H1 (cell line): ENCODE results near the gene FKBP6.

Experiments
- CEBPB ChIP-seq: IDR thresholded peaks from 2 replicates; pipeline ENCODE4 v1.6.1; 2012; ENCODE audit warnings: low read depth, low read length
- EP300 ChIP-seq, 2 experiments: IDR thresholded peaks; 1 replicate in 1 of 2; 2 replicates in 1 of 2; pipeline ENCODE4 v1.6.1; 2011 to 2012; ENCODE audit warnings: low read depth in 2 of 2, low read length in 2 of 2, mild to moderate bottlenecking in 2 of 2, borderline replicate concordance in 1 of 2, inconsistent platforms in 1 of 2, moderate library complexity in 1 of 2
- EZH2 ChIP-seq: fragments of 200-600 bp; sonication (generic); IDR thresholded peaks from 2 replicates; pipeline ENCODE4 v1.7.1; 2012; ENCODE audit warnings: low read depth, mild to moderate bottlenecking, moderate library complexity, low read length, inconsistent platforms; ENCODE audit not compliant: severe bottlenecking
- JUN ChIP-seq: IDR thresholded peaks from 2 replicates; pipeline ENCODE4 v1.6.1; 2011; ENCODE audit warnings: low read depth, mild to moderate bottlenecking, improper control_type of control experiment, low read length
- POLR2A ChIP-seq, 2 experiments: IDR thresholded peaks; 1 replicate in 1 of 2; 2 replicates in 1 of 2; pipeline ENCODE4 v1.6.1; 2011; ENCODE audit warnings: low read depth in 2 of 2, low read length in 2 of 2, mild to moderate bottlenecking in 2 of 2; ENCODE audit errors: control extremely low read depth in 1 of 2
- RAD21 ChIP-seq, 2 experiments: IDR thresholded peaks in 1 of 2; conservative IDR thresholded peaks in 1 of 2; 2 replicates each; pipeline ENCODE4 v1.6.1; 2011; ENCODE audit warnings: low read depth in 2 of 2, low read length in 2 of 2, improper control_type of control experiment in 1 of 2, inconsistent platforms in 1 of 2, mild to moderate bottlenecking in 1 of 2, moderate library complexity in 1 of 2
- TF ChIP-seq, protein P1 (sequence below): IDR thresholded peaks from 2 replicates; pipeline ENCODE4 v1.6.1; 2011; ENCODE audit warnings: low read length, improper control_type of control experiment
- TF ChIP-seq, protein P2 (sequence below), 3 experiments: IDR thresholded peaks; 1 replicate in 2 of 3; 2 replicates in 1 of 3; pipeline versions ENCODE4 v1.5.1 to v1.6.1; 2011; ENCODE audit warnings: low read length in 3 of 3, mild to moderate bottlenecking in 3 of 3, inconsistent platforms in 2 of 3, low read depth in 1 of 3, moderate library complexity in 1 of 3; ENCODE audit not compliant: insufficient read depth in 1 of 3; ENCODE audit errors: control extremely low read depth in 1 of 3

DNA sequence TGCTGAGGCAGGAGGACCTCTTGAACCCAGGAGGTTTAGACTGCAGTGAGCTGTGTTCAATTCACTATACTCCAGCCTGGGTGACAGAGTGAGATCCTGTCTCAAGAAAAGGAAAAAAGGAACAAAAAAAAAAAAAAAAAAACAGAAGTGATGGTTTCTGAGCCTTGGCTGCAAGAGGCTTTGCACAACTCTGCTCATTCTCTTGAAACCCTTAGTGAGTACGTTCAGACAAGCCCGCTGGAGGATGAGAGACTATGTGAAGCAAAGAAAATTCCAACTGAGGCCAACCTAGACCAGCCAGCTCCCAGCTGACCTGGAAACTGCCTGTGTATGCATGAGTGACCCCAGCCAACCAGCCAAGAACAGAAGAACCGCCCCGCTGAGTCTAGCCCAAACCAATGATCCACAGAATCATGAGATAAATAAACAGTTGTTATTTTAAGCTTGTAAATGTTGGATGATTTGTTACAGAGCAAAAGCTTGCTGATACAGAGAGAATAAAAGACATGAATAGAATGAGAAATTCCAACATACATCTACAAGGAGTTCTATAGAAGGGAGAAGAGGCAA, 55.1 kb downstream of the FKBP6 start:
- TF ChIP-seq EZH2 (no peak), POLR2A (IDR thresholded peaks at IDR 0.05; ENCODE audit: control extremely low read depth in 1 of 2, low read depth in 2 of 2, low read length in 2 of 2) (no peak), CEBPB (no peak), RAD21 (IDR thresholded peaks at IDR 0.05 in 1 of 2, conservative IDR thresholded peaks at IDR 0.05 in 1 of 2; ENCODE audit: low read depth in 2 of 2, low read length in 2 of 2) (no peak), EP300 (IDR thresholded peaks at IDR 0.05; ENCODE audit: borderline replicate concordance in 1 of 2, low read depth in 2 of 2, low read length in 2 of 2) (no peak), JUN (no peak)
- TF ChIP-seq, protein P1, sequence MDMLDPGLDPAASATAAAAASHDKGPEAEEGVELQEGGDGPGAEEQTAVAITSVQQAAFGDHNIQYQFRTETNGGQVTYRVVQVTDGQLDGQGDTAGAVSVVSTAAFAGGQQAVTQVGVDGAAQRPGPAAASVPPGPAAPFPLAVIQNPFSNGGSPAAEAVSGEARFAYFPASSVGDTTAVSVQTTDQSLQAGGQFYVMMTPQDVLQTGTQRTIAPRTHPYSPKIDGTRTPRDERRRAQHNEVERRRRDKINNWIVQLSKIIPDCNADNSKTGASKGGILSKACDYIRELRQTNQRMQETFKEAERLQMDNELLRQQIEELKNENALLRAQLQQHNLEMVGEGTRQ: no peak
- TF ChIP-seq, protein P2, sequence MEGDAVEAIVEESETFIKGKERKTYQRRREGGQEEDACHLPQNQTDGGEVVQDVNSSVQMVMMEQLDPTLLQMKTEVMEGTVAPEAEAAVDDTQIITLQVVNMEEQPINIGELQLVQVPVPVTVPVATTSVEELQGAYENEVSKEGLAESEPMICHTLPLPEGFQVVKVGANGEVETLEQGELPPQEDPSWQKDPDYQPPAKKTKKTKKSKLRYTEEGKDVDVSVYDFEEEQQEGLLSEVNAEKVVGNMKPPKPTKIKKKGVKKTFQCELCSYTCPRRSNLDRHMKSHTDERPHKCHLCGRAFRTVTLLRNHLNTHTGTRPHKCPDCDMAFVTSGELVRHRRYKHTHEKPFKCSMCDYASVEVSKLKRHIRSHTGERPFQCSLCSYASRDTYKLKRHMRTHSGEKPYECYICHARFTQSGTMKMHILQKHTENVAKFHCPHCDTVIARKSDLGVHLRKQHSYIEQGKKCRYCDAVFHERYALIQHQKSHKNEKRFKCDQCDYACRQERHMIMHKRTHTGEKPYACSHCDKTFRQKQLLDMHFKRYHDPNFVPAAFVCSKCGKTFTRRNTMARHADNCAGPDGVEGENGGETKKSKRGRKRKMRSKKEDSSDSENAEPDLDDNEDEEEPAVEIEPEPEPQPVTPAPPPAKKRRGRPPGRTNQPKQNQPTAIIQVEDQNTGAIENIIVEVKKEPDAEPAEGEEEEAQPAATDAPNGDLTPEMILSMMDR (IDR thresholded peaks at IDR 0.05; ENCODE audit: control extremely low read depth in 1 of 3, insufficient read depth in 1 of 3, low read depth in 1 of 3, low read length in 3 of 3): no peak
